OCI-LY1 (cell line): ENCODE data around the gene MBOAT2.

Experiments used
- H2AFZ ChIP-seq: fragments of 200-600 bp; sonication (generic), shearing (Covaris generic); 2 replicates; pipeline ENCODE4 v1.6.0; 2014; ENCODE audit warnings: antibody characterized with exemption, mild to moderate bottlenecking, low read length
- H3F3A ChIP-seq: fragments of 200-600 bp; sonication (generic), shearing (Covaris generic); 2 replicates; pipeline ENCODE4 v1.6.0; 2014; ENCODE audit warnings: mild to moderate bottlenecking, antibody characterized with exemption, low read length, moderate library complexity; ENCODE audit not compliant: insufficient read depth
- H3K27ac ChIP-seq: fragments of 200-600 bp; sonication (generic); 2 replicates; pipeline ENCODE4 v1.5.1; 2014; ENCODE audit warnings: low read length, mixed run types, mild to moderate bottlenecking, low read depth; ENCODE audit not compliant: poor library complexity, severe bottlenecking
- H3K27me3 ChIP-seq: fragments of 200-600 bp; sonication (generic); 2 replicates; pipeline ENCODE4 v1.6.0; 2014; ENCODE audit warnings: antibody characterized with exemption, mild to moderate bottlenecking, low read length, moderate library complexity; ENCODE audit not compliant: insufficient read depth
- H3K36me3 ChIP-seq: fragments of 200-600 bp; sonication (generic); 2 replicates; pipeline ENCODE4 v1.6.1; 2014; ENCODE audit warnings: mild to moderate bottlenecking, antibody characterized with exemption, low read length, moderate library complexity, mixed read lengths; ENCODE audit not compliant: insufficient read depth
- H3K4me1 ChIP-seq: fragments of 200-600 bp; sonication (generic); 2 replicates; pipeline ENCODE4 v1.5.1; 2014; ENCODE audit warnings: mild to moderate bottlenecking, low read length, moderate library complexity; ENCODE audit not compliant: insufficient read depth, severe bottlenecking
- H3K4me2 ChIP-seq: fragments of 200-600 bp; sonication (generic), shearing (Covaris generic); 2 replicates; pipeline ENCODE4 v1.6.1; 2014; ENCODE audit warnings: low read length
- H3K4me3 ChIP-seq: fragments of 200-600 bp; sonication (generic); 2 replicates; pipeline ENCODE4 v1.5.1; 2014; ENCODE audit warnings: low read length, low read depth, mild to moderate bottlenecking, mixed read lengths; ENCODE audit not compliant: poor library complexity, severe bottlenecking
- H3K79me2 ChIP-seq: fragments of 200-600 bp; shearing (Covaris generic); 2 replicates; pipeline ENCODE4 v1.6.1; 2016; ENCODE audit warnings: mixed run types, low read length, mixed read lengths; ENCODE audit not compliant: insufficient read depth
- H3K9ac ChIP-seq: fragments of 200-600 bp; sonication (generic), shearing (Covaris generic); 2 replicates; pipeline ENCODE4 v1.6.1; 2014; ENCODE audit warnings: mild to moderate bottlenecking, low read length, mixed read lengths
- H3K9me2 ChIP-seq: fragments of 200-600 bp; sonication (generic), shearing (Covaris generic); 2 replicates; pipeline ENCODE4 v1.6.1; 2014; ENCODE audit warnings: low read depth, mild to moderate bottlenecking, low read length, mixed read lengths
- H3K9me3 ChIP-seq: fragments of 200-600 bp; shearing (Covaris generic); 2 replicates; pipeline ENCODE4 v1.6.1; 2014; ENCODE audit warnings: low read length, mixed read lengths
- H4K20me1 ChIP-seq: fragments of 200-600 bp; sonication (generic), shearing (Covaris generic); 2 replicates; pipeline ENCODE4 v1.6.0; 2016; ENCODE audit warnings: mild to moderate bottlenecking, low read length; ENCODE audit not compliant: insufficient read depth
- CTCF ChIP-seq: fragments of 200-600 bp; sonication (generic), shearing (Covaris generic); IDR thresholded peaks from 2 replicates; pipeline ENCODE4 v1.5.1; 2017; ENCODE audit warnings: mild to moderate bottlenecking, antibody characterized with exemption, low read length, moderate library complexity, mixed read lengths
- EZH2 ChIP-seq: fragments of 200-600 bp; sonication (generic), shearing (Covaris generic); IDR thresholded peaks from 2 replicates; pipeline ENCODE4 v1.8.0; 2017; ENCODE audit warnings: borderline replicate concordance, mixed run types, mild to moderate bottlenecking, antibody characterized with exemption, low read length, moderate library complexity, mixed read lengths

The MBOAT2 gene

GRCh38 chr2:8983571-8983970 lies 19.9 kb downstream of the MBOAT2 start:
- H3K79me2 ChIP-seq: no peaks in the 10 kb centered on the region

GRCh38 chr2:8981876-8982275 lies 21.6 kb downstream of the MBOAT2 start:
- no peaks in the 10 kb centered on the region for H3K79me2 ChIP-seq
- no peaks in the 10 kb centered on the region for H3K27me3 ChIP-seq
- no peaks in the 10 kb centered on the region for H3K9me3 ChIP-seq
- no peak overlapping the region for H3K27ac ChIP-seq
- no peaks in the 10 kb centered on the region for H4K20me1 ChIP-seq
- no peaks in the 10 kb centered on the region for H3K4me1 ChIP-seq
- TF ChIP-seq EZH2 (no peak), CTCF (no peak)
- H3K9ac ChIP-seq: no peak overlapping the region
- H3K4me2 ChIP-seq: no peak overlapping the region
- H3K9me2 ChIP-seq: no peaks in the 10 kb centered on the region
- no peak overlapping the region for H2AFZ ChIP-seq
- H3K36me3 ChIP-seq: no peaks in the 10 kb centered on the region
- no peak overlapping the region for H3K4me3 ChIP-seq
- H3F3A ChIP-seq: no peaks in the 10 kb centered on the region

More at GRCh38 chr2:8983571-8983970, 19.9 kb downstream of the MBOAT2 start:
- Histone ChIP-seq H3K36me3 (no peaks in the 10 kb centered on the region), H2AFZ (no peak overlapping the region), H3F3A (peaks cover 2% of the 10 kb centered on the region; the same call in 1 of the 2 replicates), H3K4me1 (no peaks in the 10 kb centered on the region), H3K27me3 (no peaks in the 10 kb centered on the region), H3K9ac (no peak overlapping the region), H3K27ac (no peak overlapping the region), H3K9me2 (no peaks in the 10 kb centered on the region), H4K20me1 (no peaks in the 10 kb centered on the region), H3K4me3 (no peak overlapping the region), H3K9me3 (no peaks in the 10 kb centered on the region), H3K4me2 (no peak overlapping the region)
- TF ChIP-seq CTCF (no peak), EZH2 (no peak)

GRCh38 chr2:8980096-8980495 lies 23.4 kb downstream of the MBOAT2 start:
- Histone ChIP-seq H3K4me3 (no peak overlapping the region), H4K20me1 (no peaks in the 10 kb centered on the region), H3K4me1 (no peaks in the 10 kb centered on the region), H3K79me2 (no peaks in the 10 kb centered on the region), H2AFZ (no peak overlapping the region), H3K4me2 (no peak overlapping the region), H3F3A (no peaks in the 10 kb centered on the region), H3K9ac (no peak overlapping the region), H3K9me2 (no peaks in the 10 kb centered on the region), H3K9me3 (no peaks in the 10 kb centered on the region), H3K27me3 (no peaks in the 10 kb centered on the region), H3K27ac (no peak overlapping the region), H3K36me3 (no peaks in the 10 kb centered on the region)
- no peak for TF ChIP-seq EZH2
- TF ChIP-seq CTCF: no peak
